ENCODE measurements around the gene ARMH4.

Gene ARMH4, protein sequence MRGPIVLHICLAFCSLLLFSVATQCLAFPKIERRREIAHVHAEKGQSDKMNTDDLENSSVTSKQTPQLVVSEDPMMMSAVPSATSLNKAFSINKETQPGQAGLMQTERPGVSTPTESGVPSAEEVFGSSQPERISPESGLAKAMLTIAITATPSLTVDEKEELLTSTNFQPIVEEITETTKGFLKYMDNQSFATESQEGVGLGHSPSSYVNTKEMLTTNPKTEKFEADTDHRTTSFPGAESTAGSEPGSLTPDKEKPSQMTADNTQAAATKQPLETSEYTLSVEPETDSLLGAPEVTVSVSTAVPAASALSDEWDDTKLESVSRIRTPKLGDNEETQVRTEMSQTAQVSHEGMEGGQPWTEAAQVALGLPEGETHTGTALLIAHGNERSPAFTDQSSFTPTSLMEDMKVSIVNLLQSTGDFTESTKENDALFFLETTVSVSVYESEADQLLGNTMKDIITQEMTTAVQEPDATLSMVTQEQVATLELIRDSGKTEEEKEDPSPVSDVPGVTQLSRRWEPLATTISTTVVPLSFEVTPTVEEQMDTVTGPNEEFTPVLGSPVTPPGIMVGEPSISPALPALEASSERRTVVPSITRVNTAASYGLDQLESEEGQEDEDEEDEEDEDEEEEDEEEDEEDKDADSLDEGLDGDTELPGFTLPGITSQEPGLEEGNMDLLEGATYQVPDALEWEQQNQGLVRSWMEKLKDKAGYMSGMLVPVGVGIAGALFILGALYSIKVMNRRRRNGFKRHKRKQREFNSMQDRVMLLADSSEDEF

DNA sequence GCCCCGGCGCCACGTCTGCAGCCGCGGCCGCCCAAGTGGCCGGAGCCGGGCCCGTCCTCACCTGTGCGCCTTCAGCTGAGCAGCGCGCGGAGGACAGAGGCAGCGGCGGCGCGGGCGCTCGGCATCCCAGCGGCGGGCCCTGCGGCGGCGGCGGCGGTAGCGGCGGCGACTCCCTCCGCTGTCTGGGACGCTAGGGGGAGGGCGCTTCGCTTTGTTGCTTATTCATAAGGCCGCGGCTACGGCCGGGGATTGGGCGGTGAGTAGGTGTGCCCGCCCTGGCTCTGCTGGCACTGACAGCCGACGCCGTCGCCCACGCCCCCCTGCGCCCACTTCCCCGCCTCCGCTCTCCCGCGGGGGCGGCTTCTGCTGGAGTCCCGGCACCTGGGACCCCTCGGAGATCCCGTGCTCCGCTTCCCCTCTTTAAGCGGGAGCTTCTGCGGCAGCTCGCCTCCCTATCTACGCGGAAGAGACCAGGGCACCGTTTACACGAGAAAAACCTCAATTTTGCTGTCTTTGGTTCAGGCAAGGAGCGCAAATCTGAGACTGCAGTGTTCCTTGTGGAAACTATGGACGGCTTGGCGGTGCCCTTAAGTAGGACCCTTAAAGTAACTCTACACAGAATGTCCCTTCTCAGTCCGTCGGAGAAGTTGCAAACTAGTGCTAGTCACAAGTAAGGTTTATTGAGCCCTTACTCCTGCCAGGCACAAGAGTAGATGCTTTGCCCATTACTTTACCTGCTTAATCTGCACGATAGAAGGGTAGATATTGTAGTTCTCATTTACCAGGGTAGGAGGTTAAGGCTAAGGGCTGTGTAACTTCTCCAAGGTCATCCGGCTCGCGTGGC lies at the start of gene ARMH4:
ARMH4 (minus strand) TSS at position 200 of the 844 bp plus-strand sequence. CDS start 12,855 bp downstream, outside the sequence.
- Histone ChIP-seq H3K27me3 (ENCODE audit: control insufficient read depth, insufficient read depth, low read length) (peaks cover 12% of the 10 kb centered on the region), H3K9ac (ENCODE audit: low read length) (peak within 1 kb of the TSS; percentile 49), H3K4me3 (ENCODE audit: low read length) (peak within 1 kb of the TSS; percentile 64), H3K9me3 (ENCODE audit: control insufficient read depth, low read length) (no peaks in the 10 kb centered on the region), H3K36me3 (ENCODE audit: control insufficient read depth, insufficient read depth, low read length) (no peaks in the 10 kb centered on the region), H3K4me1 (ENCODE audit: control insufficient read depth, insufficient read depth, low read length) (peaks cover 4% of the 10 kb centered on the region)

DNA sequence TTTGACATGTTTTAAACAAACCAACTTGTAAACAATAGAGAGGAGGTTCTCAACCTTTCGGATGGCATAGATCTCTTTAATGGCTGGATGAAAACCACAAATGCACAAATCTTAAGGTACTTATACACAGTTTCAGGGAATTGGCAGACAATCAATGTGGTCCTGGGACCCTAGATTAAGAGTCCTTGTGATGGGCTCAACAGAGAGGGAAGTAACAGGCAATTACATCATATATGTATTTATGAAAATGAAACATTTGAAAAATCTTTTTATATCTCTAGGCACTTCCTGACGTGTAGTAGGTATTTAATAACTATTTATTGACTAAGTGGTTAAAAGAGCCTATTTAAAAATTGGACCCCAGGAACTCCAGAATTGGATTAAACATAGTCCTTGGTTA lies 48.8 kb upstream of the ARMH4 start:
- no peaks in the 10 kb centered on the region for H3K9me3 ChIP-seq (ENCODE audit: control insufficient read depth, low read length)
- peaks cover 6% of the 10 kb centered on the region for H3K4me1 ChIP-seq (ENCODE audit: control insufficient read depth, insufficient read depth, low read length)
- peak overlapping the region; percentile 78 for H3K4me3 ChIP-seq (ENCODE audit: low read length)
- peak overlapping the region; percentile 92 for H3K9ac ChIP-seq (ENCODE audit: low read length)
- no peaks in the 10 kb centered on the region for H3K36me3 ChIP-seq (ENCODE audit: control insufficient read depth, insufficient read depth, low read length)
- H3K27me3 ChIP-seq (ENCODE audit: control insufficient read depth, insufficient read depth, low read length) = no peaks in the 10 kb centered on the region

DNA sequence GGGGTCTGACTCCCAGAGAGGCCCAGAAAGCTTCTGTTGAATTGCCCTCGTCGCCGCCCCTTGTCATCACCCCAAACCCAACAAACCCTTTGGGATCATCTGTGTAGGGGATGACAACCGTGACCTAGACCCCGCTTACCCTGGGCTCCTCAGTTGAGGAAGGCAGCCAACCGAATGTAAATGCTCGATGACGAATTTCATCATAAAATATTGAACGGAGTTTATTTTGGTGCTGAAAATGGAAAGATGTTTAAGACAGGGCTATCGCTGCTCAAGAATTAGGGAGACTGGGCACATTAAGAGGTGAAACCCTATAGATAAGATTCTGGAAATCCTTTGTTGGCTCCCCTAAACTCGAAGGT lies 48.4 kb upstream of the ARMH4 start:
- H3K9me3 ChIP-seq (ENCODE audit: control insufficient read depth, low read length) = no peaks in the 10 kb centered on the region
- no peaks in the 10 kb centered on the region for H3K36me3 ChIP-seq (ENCODE audit: control insufficient read depth, insufficient read depth, low read length)
- peak overlapping the region; percentile 92 for H3K9ac ChIP-seq (ENCODE audit: low read length)
- peak overlapping the region; percentile 78 for H3K4me3 ChIP-seq (ENCODE audit: low read length)
- no peaks in the 10 kb centered on the region for H3K27me3 ChIP-seq (ENCODE audit: control insufficient read depth, insufficient read depth, low read length)
- H3K4me1 ChIP-seq (ENCODE audit: control insufficient read depth, insufficient read depth, low read length) = peaks cover 6% of the 10 kb centered on the region

DNA sequence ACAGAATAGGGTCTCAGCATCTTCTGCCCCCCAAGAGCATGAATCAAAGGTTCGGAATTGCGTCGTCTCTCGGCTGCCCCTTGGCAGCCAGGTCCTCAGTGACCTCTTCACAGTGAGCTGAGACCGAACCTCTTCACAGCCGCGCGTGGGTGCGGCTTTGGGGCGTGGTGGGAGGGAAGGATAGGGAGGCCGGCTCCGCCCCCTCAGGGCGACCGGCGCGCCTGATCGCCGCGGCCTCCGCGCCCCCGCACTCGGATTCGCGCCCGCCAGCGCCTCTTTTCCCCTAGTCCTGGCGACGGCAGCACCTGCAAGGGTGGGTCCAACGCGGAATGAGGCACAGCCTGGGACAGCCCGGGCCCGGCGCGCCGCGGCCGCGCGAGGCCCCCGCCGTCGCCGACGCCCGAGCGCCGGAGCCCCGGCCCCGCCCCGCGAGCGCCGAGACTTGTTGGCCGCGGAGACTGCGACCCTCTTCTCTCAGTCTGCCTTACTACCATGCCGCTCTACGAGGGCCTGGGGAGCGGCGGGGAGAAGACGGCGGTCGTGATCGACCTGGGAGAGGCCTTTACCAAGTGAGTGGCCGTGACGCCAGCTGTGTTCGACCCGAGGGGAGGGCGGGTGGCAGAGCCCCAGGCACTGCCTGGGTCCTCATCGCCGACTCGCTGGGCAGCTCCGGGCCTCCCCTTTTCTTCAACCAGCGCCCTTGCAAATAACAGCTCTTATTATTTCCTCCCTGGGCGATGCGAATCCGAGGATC lies 47.9 kb upstream of the ARMH4 start, which contains the start of gene ACTR10:
ACTR10 (plus strand) TSS at position 424 of the 754 bp plus-strand sequence; CDS start at position 493, 69 bp downstream.
- Histone ChIP-seq H3K27me3 (ENCODE audit: control insufficient read depth, insufficient read depth, low read length) (no peaks in the 10 kb centered on the region), H3K9me3 (ENCODE audit: control insufficient read depth, low read length) (no peaks in the 10 kb centered on the region), H3K9ac (ENCODE audit: low read length) (peak within 1 kb of the TSS; percentile 92), H3K4me3 (ENCODE audit: low read length) (peak within 1 kb of the TSS; percentile 78), H3K4me1 (ENCODE audit: control insufficient read depth, insufficient read depth, low read length) (peaks cover 6% of the 10 kb centered on the region), H3K36me3 (ENCODE audit: control insufficient read depth, insufficient read depth, low read length) (no peaks in the 10 kb centered on the region)

DNA sequence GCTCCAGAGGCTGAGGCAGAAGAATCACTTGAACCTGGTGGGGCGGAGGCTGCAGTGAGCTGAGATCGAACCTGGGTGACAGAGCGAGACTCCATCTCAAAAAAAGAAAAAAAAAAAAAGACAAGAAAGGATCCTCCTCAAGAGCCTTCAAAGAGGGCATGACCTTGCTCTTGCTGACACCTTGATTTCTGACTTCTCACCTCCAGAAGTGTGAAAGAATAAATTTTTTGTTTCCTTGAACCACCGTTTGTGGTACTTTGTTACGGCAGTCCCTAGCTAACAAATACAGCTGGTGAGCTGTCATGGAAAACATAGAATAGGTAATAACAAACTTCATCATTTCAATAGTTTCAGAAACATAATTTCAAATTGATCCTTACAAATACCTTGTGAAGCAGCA lies 46.1 kb upstream of the ARMH4 start:
- Histone ChIP-seq H3K4me3 (ENCODE audit: low read length) (no peak overlapping the region), H3K4me1 (ENCODE audit: control insufficient read depth, insufficient read depth, low read length) (peaks cover 6% of the 10 kb centered on the region), H3K9ac (ENCODE audit: low read length) (no peak overlapping the region), H3K36me3 (ENCODE audit: control insufficient read depth, insufficient read depth, low read length) (no peaks in the 10 kb centered on the region), H3K27me3 (ENCODE audit: control insufficient read depth, insufficient read depth, low read length) (no peaks in the 10 kb centered on the region), H3K9me3 (ENCODE audit: control insufficient read depth, low read length) (no peaks in the 10 kb centered on the region)

DNA sequence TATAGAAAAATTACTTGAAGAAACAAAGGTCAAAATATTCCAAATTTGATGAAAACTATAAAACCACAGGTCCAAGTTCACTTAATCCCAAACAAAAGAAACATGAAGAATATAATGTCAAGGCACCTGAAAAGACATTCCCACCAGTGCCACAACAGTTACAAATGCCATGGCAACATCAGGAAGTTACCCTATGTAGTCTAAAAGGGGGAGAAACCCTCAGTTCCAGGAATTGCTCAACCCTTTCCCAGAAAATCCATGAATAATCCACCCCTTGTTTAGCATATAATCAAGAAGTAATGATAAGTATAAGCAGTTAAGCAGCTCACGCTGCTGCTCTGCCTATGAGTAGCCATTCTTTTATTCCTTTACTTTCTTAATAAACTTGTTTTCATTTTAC lies 44.2 kb upstream of the ARMH4 start:
- Histone ChIP-seq H3K4me3 (ENCODE audit: low read length) (no peak overlapping the region), H3K27me3 (ENCODE audit: control insufficient read depth, insufficient read depth, low read length) (no peaks in the 10 kb centered on the region), H3K9ac (ENCODE audit: low read length) (no peak overlapping the region), H3K4me1 (ENCODE audit: control insufficient read depth, insufficient read depth, low read length) (peaks cover 6% of the 10 kb centered on the region), H3K9me3 (ENCODE audit: control insufficient read depth, low read length) (no peaks in the 10 kb centered on the region), H3K36me3 (ENCODE audit: control insufficient read depth, insufficient read depth, low read length) (no peaks in the 10 kb centered on the region)

DNA sequence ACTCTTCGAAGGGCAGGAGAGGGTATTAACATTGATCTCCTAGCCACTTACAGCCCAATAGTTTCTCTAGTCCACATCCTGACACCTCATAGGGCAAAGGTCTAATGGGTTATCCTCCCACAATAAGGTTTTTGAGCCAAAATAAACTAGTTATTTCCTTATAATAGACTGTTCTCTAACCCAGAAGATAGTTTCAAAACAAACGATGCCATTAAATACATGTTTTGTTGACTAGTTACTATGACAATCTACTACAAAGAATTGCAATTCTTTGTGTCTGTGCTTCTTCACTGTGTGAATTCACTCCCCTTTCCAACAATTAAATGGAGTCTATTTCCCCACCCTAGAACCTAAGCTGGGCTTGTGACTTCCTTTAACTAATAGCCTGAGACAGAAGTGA lies 41.5 kb upstream of the ARMH4 start:
- H3K4me1 ChIP-seq (ENCODE audit: control insufficient read depth, insufficient read depth, low read length) = no peaks in the 10 kb centered on the region
- H3K27me3 ChIP-seq (ENCODE audit: control insufficient read depth, insufficient read depth, low read length) = no peaks in the 10 kb centered on the region

DNA sequence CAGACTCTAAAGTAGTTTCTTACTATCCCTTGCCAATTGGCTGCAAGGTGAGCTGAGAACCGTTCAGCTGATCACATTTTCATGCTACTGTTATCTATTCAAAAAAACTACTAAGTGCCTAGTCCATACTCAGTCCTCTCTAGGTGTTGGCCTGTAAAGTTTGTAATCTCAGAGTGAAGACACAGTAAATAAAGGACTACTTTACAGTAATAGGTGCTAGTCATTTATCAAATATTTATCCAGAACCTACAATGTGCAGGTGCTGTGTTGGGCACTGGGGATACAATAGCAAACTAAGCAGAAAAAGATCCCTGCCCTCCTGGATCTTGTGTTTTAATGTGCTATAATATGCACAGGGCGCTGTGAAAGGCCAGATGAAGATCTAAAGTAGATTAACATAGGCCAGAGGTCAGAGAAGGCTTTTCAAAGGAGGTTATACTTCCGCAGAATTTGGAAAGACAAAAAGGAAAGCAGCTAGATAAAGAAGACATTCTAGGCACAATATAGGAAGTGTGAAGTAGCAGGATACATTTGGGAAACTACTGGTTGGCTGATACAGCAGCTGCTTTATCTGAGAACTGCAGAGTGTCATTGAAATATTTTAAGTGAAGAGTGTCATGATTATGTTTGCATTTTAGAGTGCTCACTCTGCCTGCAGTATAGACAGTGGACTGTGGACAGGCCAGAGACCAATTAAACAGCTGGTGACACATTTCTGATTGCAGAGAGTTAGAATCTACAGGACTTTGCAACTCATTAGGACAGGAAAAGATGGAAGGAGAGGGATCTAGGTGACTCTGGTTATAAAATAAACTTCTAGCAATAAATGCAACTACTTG lies 40.0 kb upstream of the ARMH4 start:
- Histone ChIP-seq H3K4me3 (ENCODE audit: low read length) (no peak overlapping the region), H3K9ac (ENCODE audit: low read length) (no peak overlapping the region), H3K4me1 (ENCODE audit: control insufficient read depth, insufficient read depth, low read length) (no peaks in the 10 kb centered on the region), H3K9me3 (ENCODE audit: control insufficient read depth, low read length) (no peaks in the 10 kb centered on the region), H3K27me3 (ENCODE audit: control insufficient read depth, insufficient read depth, low read length) (no peaks in the 10 kb centered on the region), H3K36me3 (ENCODE audit: control insufficient read depth, insufficient read depth, low read length) (no peaks in the 10 kb centered on the region)

More for the DNA sequence above, 41.5 kb upstream of the ARMH4 start:
- H3K4me3 ChIP-seq (ENCODE audit: low read length) = no peak overlapping the region
- H3K9ac ChIP-seq (ENCODE audit: low read length) = no peak overlapping the region
- no peaks in the 10 kb centered on the region for H3K36me3 ChIP-seq (ENCODE audit: control insufficient read depth, insufficient read depth, low read length)
- no peaks in the 10 kb centered on the region for H3K9me3 ChIP-seq (ENCODE audit: control insufficient read depth, low read length)

DNA sequence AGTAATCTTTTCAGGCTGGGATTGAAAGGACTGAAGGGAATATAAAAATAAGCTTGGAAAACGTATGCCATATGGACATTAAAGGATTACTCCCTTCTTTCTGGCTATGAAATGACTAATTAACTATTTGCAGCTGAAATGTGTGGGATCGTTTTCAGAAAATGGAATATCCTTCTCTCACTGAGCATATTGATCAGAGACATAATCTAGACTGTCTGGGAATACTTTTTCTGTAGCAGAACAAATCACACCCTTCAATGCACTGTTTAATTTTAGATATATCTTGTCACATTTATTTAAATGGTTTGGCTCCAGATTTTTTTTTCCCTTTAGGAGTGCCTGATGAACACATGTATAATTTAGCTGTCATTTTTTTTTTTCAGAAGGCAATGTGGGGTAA lies 37.2 kb upstream of the ARMH4 start:
- no peaks in the 10 kb centered on the region for H3K27me3 ChIP-seq (ENCODE audit: control insufficient read depth, insufficient read depth, low read length)
- no peaks in the 10 kb centered on the region for H3K4me1 ChIP-seq (ENCODE audit: control insufficient read depth, insufficient read depth, low read length)
- no peak overlapping the region for H3K9ac ChIP-seq (ENCODE audit: low read length)
- no peaks in the 10 kb centered on the region for H3K36me3 ChIP-seq (ENCODE audit: control insufficient read depth, insufficient read depth, low read length)
- no peaks in the 10 kb centered on the region for H3K9me3 ChIP-seq (ENCODE audit: control insufficient read depth, low read length)
- no peak overlapping the region for H3K4me3 ChIP-seq (ENCODE audit: low read length)

DNA sequence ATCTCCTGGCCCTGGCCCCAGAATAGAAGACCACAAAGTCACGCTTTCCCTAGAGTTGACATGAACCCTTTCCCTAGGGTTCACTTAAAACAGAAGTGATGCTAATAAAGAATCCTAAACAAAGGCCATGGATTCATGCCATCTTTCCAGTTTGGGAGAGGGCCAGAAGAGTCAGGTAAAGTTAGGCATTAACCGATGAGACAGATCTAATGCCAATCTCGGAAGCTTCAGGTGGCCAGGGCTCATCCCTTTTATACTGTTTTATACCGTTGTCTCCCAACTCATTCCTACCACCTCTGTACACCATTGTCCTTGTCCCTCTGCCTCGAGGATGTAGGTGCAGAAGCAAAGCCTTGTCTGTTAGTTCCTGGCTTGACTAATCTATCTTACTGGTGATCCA lies 25.1 kb upstream of the ARMH4 start:
- H3K4me3 ChIP-seq (ENCODE audit: low read length) = no peak overlapping the region
- no peaks in the 10 kb centered on the region for H3K9me3 ChIP-seq (ENCODE audit: control insufficient read depth, low read length)
- no peak overlapping the region for H3K9ac ChIP-seq (ENCODE audit: low read length)
- no peaks in the 10 kb centered on the region for H3K36me3 ChIP-seq (ENCODE audit: control insufficient read depth, insufficient read depth, low read length)
- no peaks in the 10 kb centered on the region for H3K4me1 ChIP-seq (ENCODE audit: control insufficient read depth, insufficient read depth, low read length)
- no peaks in the 10 kb centered on the region for H3K27me3 ChIP-seq (ENCODE audit: control insufficient read depth, insufficient read depth, low read length)

DNA sequence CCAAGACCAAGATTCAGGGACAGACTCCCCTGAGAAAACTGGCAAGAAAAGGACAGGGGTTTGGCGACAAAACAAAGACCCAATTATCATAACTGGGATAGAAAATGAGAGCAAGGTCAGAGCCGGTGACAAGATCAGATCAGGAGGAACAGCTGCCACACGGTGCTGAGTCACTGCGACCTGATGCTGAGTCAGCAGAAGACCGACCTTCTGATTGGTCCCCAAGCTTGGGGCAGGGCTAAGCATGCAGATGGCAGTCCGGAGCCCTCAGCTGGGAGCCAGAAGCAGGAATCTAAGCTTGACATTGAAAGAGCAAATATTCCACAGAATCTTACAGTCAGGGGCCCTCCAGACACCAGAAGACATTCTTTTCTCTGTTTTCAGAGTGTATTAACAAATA lies 19.1 kb upstream of the ARMH4 start:
- Histone ChIP-seq H3K4me1 (ENCODE audit: control insufficient read depth, insufficient read depth, low read length) (no peaks in the 10 kb centered on the region), H3K4me3 (ENCODE audit: low read length) (no peak overlapping the region), H3K9ac (ENCODE audit: low read length) (no peak overlapping the region), H3K9me3 (ENCODE audit: control insufficient read depth, low read length) (no peaks in the 10 kb centered on the region), H3K27me3 (ENCODE audit: control insufficient read depth, insufficient read depth, low read length) (no peaks in the 10 kb centered on the region), H3K36me3 (ENCODE audit: control insufficient read depth, insufficient read depth, low read length) (no peaks in the 10 kb centered on the region)

All from mucosa of stomach (tissue), 1 donor.